Left ventricle myocardium inferior (tissue), 1 donor: ENCODE results near the gene TRDMT1. TPM values are rescaled to one million over a fixed set of nuclear protein-coding genes. Genes with fewer than 3 reads are reported as not detected.

Source experiments
- DNase-seq: peaks from one replicate; pipeline ENCODE4 v3.0.0-alpha.2; 2020
- H3K27ac ChIP-seq: fragments of 200-600 bp; replicated peaks from 2 replicates; pipeline ENCODE4 v1.8.0; 2021
- H3K27me3 ChIP-seq: fragments of 200-600 bp; 2 replicates; pipeline ENCODE4 v1.8.0; 2021; ENCODE audit warnings: low read depth
- H3K36me3 ChIP-seq: fragments of 200-600 bp; 2 replicates; pipeline ENCODE4 v1.8.0; 2021
- H3K4me1 ChIP-seq: fragments of 200-600 bp; 2 replicates; pipeline ENCODE4 v1.8.0; 2021
- H3K4me3 ChIP-seq: fragments of 200-600 bp; 2 replicates; pipeline ENCODE4 v1.8.0; 2021; ENCODE audit warnings: mild to moderate bottlenecking, moderate library complexity
- H3K9me3 ChIP-seq: fragments of 200-600 bp; replicated peaks from 2 replicates; pipeline ENCODE4 v1.8.0; 2021
- CTCF ChIP-seq: fragments of 200-600 bp; IDR thresholded peaks from 2 replicates; pipeline ENCODE4 v1.8.0; 2021; ENCODE audit warnings: antibody characterized with exemption, mild to moderate bottlenecking, borderline replicate concordance
- intact Hi-C: fragments of 100-400 bp; cut with micrococcal nuclease; formaldehyde crosslinking; loops from one replicate; pipeline ENCODE4 v1.11.0; 2022
- total RNA-seq: library from RNA; stranded (reverse); fragmentation: NEBNext Ultra II Directional; extraction: Animal tissue kit (Norgen Biotek cat#: 25700); gene quantifications from one replicate; pipeline ENCODE4 v1.2.1, GENCODE V29; 2021
- donor health status: DM: no; HTN: yes; CAD: no; lungs with severe emphysema.

The TRDMT1 gene
- total RNA-seq, 1 donor from 2014 or later, result 4.0 TPM

DNA sequence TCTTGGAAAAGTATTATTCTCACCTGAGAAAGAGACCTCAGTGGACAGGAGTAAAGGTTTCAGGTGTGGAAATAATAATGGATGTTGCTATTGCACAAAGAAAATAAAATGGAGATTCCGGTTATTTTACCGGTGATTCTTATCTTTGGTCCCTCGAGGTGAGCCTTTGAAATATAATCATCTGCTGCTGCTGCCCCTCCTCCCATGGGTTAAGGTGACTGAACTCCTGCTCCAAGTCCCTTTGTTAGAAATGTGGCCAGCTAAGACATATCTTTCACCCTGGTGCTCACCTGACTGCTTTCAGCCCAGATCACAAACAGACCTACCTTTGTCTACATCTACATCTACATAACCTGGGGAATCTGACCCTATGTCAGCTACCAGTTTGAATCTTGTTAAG lies 77.5 kb downstream of the TRDMT1 start:
- H3K9me3 ChIP-seq, result no peaks in the 10 kb centered on the region
- TF ChIP-seq CTCF, result no peak
- no peak overlapping the region for H3K4me3 ChIP-seq
- intact Hi-C loops, result no loop called here
- peaks cover 4% of the 10 kb centered on the region for H3K36me3 ChIP-seq
- no peaks in the 10 kb centered on the region for H3K4me1 ChIP-seq
- no peak overlapping the region for H3K27ac ChIP-seq
- no peak for DNase-seq
- no peaks in the 10 kb centered on the region for H3K27me3 ChIP-seq

DNA sequence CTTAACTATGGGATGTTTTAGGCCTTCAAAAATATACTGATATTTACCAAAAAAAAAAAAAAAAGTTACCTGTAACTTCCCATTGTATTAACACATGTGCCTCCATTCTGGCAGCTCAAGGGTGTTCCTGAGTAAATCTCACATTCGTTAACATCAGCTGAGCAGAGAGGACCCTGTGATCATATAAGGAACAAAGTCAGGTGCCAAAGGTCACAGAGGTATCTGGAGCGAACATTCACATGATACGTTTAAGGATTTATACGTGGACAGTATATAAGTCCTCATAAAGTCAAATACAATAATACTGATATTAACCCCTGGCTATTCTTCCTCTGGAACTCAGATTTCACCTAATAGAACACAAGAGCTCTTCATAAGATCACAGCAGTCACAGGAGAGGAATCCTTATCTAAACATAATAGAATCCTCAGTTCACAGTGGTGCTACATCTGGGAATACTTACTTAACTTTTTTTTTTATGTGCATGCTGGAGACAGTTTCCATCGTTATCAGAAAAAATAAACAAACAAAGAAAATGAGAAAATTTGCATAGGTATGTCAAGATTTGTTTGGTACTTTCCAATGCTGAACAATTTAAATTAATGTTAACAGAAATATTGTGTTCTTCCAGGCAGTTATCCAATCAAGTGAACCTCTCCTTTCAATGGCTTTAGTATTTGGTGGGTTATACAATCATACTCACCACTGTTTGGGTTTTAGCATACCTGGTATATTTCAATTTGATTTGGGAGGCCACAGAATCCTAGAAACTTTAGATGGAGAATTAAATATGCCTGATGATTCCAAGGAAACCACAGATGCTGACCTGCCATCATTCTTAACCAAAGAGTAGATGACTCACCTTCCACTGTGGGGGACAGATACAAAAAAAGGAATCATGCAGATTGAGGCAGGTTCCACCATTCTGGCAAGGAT lies 78.5 kb downstream of the TRDMT1 start:
- intact Hi-C loops, result no loop called here
- TF ChIP-seq CTCF, result no peak
- no peak overlapping the region for H3K27ac ChIP-seq
- no peaks in the 10 kb centered on the region for H3K9me3 ChIP-seq
- DNase-seq, result no peak
- no peak overlapping the region for H3K4me3 ChIP-seq
- H3K36me3 ChIP-seq, result peaks cover 4% of the 10 kb centered on the region
- H3K27me3 ChIP-seq, result no peaks in the 10 kb centered on the region
- no peaks in the 10 kb centered on the region for H3K4me1 ChIP-seq

DNA sequence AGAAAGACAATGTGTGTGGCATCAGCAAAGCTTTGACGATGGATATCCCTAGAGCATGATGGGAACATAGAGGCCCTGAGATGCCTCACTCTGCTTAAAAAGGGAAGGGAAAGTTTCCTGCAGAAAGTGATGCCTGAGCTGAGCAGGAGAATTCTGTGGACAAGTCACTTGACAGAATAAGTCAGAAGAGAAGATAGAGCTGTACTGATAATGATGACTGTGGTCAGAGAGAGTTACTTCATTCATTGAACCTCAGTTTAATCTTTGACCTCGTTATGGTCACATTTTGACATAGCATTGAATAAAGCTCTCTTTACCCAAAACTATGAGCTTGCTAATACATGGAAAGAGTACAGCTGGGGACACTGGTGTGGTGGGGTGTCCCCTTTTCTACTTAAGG lies 79.4 kb downstream of the TRDMT1 start:
- H3K4me1 ChIP-seq, result no peaks in the 10 kb centered on the region
- intact Hi-C loops, result no loop called here

DNA sequence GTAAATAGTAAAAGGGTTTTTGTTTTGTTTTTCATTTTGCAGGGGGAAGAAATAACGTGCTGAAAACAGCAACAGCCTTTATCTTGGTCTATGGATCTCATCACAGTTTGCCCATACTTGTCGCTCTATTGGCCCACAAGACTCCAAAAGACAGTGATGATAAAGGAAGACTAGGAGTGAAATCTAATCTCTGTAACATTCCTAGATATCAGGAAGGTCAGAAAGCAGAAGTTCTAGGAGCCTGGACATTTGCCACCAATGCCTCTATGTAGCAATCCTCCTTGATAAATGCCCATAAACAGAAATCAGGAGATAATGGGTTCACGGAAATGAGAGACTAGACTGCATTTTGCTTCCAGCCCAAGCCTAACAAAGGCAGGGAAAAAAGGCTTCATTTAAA lies 80.8 kb downstream of the TRDMT1 start:
- Histone ChIP-seq H3K9me3 (no peaks in the 10 kb centered on the region), H3K27ac (no peak overlapping the region), H3K4me3 (no peak overlapping the region), H3K36me3 (peaks cover 4% of the 10 kb centered on the region), H3K4me1 (no peaks in the 10 kb centered on the region), H3K27me3 (no peaks in the 10 kb centered on the region)
- DNase-seq, result no peak
- no peak for TF ChIP-seq CTCF
- intact Hi-C loops, result no loop called here

More for the DNA sequence above, 79.4 kb downstream of the TRDMT1 start:
- DNase-seq, result no peak
- Histone ChIP-seq H3K27ac (no peak overlapping the region), H3K27me3 (no peaks in the 10 kb centered on the region), H3K9me3 (no peaks in the 10 kb centered on the region), H3K36me3 (peaks cover 4% of the 10 kb centered on the region), H3K4me3 (no peak overlapping the region)
- no peak for TF ChIP-seq CTCF

DNA sequence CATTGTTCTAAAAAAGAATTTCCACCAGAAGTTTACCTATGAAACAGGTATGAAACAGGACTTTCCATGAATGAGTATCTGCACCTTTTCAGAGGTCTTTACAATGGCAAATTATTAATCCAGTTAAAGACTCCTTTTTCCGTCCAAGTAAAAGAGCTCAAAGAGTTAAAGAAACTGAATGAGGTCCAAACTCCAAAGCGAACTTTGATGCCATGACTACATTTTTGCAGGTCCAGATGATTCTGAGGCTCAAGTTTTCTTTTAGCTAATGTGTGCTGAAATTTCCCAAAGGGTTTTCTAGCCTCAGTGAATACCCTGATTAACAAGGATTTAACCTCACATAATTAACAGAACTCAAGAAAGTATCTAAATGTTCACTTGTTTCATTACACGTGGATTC lies 81.6 kb downstream of the TRDMT1 start:
- peaks cover 4% of the 10 kb centered on the region for H3K36me3 ChIP-seq
- no peak overlapping the region for H3K4me3 ChIP-seq
- TF ChIP-seq CTCF, result no peak
- H3K9me3 ChIP-seq, result no peaks in the 10 kb centered on the region
- H3K4me1 ChIP-seq, result no peaks in the 10 kb centered on the region
- H3K27me3 ChIP-seq, result no peaks in the 10 kb centered on the region
- intact Hi-C loops, result no loop called here
- DNase-seq, result no peak
- H3K27ac ChIP-seq, result no peak overlapping the region
